Ovary (tissue), 9 donors: ENCODE data around the gene AFAP1L1. TPM values are rescaled to one million over a fixed set of nuclear protein-coding genes. Genes with fewer than 3 reads are reported as not detected.

ENCODE experiments used
- DNase-seq, 5 donors: peaks; one replicate each; pipeline ENCODE4 v3.0.0-alpha.2; 2019 to 2020
- H3K27ac ChIP-seq, 2 donors: fragments of 200-600 bp; one replicate each; pipeline versions ENCODE4 v1.5.1 to v1.8.0; 2019 to 2022
- H3K27me3 ChIP-seq: fragments of 200-600 bp; one replicate; pipeline ENCODE4 v1.8.0; 2022
- H3K36me3 ChIP-seq: fragments of 200-600 bp; sonication (generic); one replicate; pipeline ENCODE4 v1.5.1; 2019
- H3K4me1 ChIP-seq: one replicate; pipeline ENCODE4 v1.8.1; 2013; ENCODE audit warnings: mild to moderate bottlenecking, moderate library complexity; ENCODE audit not compliant: insufficient read depth
- H3K4me3 ChIP-seq: fragments of 200-600 bp; sonication (generic); one replicate; pipeline ENCODE4 v1.5.1; 2017
- H3K9me3 ChIP-seq, 2 donors: fragments of 200-600 bp in 1 of 2; sonication (generic) in 1 of 2; one replicate each; pipeline versions ENCODE4 v1.5.1 to v1.8.1; 2013 to 2019; ENCODE audit warnings: mild to moderate bottlenecking in 1 of 2, moderate library complexity in 1 of 2
- CTCF ChIP-seq, 3 donors: fragments of 450-650 bp in 2 of 3; fragments of 200-600 bp in 1 of 3; IDR thresholded peaks; one replicate each; pipeline versions ENCODE4 v1.5.1 to v1.8.0; 2016 to 2022; ENCODE audit warnings: antibody characterized with exemption in 3 of 3, mild to moderate bottlenecking in 1 of 3
- EP300 ChIP-seq: sonication (generic); formaldehyde crosslinking; IDR thresholded peaks from one replicate; pipeline ENCODE4 v1.6.1; 2017; ENCODE audit warnings: antibody characterized with exemption
- POLR2A ChIP-seq: fragments of 450-650 bp; IDR thresholded peaks from one replicate; pipeline ENCODE4 v1.6.1; 2017; ENCODE audit warnings: antibody characterized with exemption, mild to moderate bottlenecking, moderate library complexity
- WGBS, 3 donors: extraction: QIAGEN DNeasy Blood & Tissue Kit in 1 of 3; methylation state at CpG; one replicate each; pipeline versions ENCODE4 v1.1.5 to v1.1.7; 2013 to 2017; 5-methylcytosine and 5-hydroxymethylcytosine counted together
- intact Hi-C, 4 donors: fragments of 100-400 bp; cut with DNase I; formaldehyde crosslinking; loops; one replicate each; pipeline versions ENCODE4 v1.11.0 to v1.15.1; 2022 to 2023
- polyA plus RNA-seq, 2 donors: library from polyadenylated mRNA; stranded (reverse); fragments of 200-250 nt in 1 of 2; fragments of 350-450 nt in 1 of 2; fragmentation: Illumina TruSeq in 1 of 2; extraction: RNeasy Lipid Tissue Mini Kit (QIAGEN cat#74804) in 1 of 2; gene quantifications; one replicate each; pipeline ENCODE4 v1.2.3, GENCODE V29; 2013 to 2014
- total RNA-seq, 7 donors: library from RNA; depleted of rRNA in 2 of 7; stranded (reverse); fragments of >200 nt in 2 of 7; fragmentation: NEBNext Ultra II Directional in 3 of 7; extraction: Animal tissue kit (Norgen Biotek cat#: 25700) in 3 of 7; gene quantifications; one replicate each; pipeline versions ENCODE4 v1.1.0 to v1.2.4, GENCODE V29; 2016 to 2023
- donor health status: DM: no; HTN: no; CAD: no; lungs with moderate emphysema.
- donor health status: DM: no; HTN: no; CAD: no.
- donor health status: Bipolar disorder and iron deficiency.
- donor health status: DM: yes; HTN: yes; CAD: no.
- donor health status: DM: no; HTN: no; CAD: no.
- donor health status: DM: yes; HTN: yes; CAD: no.

AFAP1L1 gene
- total and polyA plus RNA-seq, 9 donors = 3.2 to 17.8 (median 8.3) TPM

- no peak overlapping the region for H3K27ac ChIP-seq
- intact Hi-C loops = no loop called here
- no peak overlapping the region for H3K4me3 ChIP-seq
- no peak for TF ChIP-seq POLR2A
- no peak for TF ChIP-seq CTCF (IDR thresholded peaks at IDR 0.05)
- TF ChIP-seq EP300 = no peak
- 61 to 75% (median 72%) methylated on average over 6 of the region's 6 CpGs for WGBS, 3 donors
- no peaks in the 10 kb centered on the region for H3K36me3 ChIP-seq
- no peak for DNase-seq
- no peaks in the 10 kb centered on the region for H3K4me1 ChIP-seq
- H3K27me3 ChIP-seq = no peaks in the 10 kb centered on the region
- H3K9me3 ChIP-seq = no peaks in the 10 kb centered on the region
Measured at GRCh38 chr5:149313151-149313841, 41.6 kb downstream of the AFAP1L1 start.

DNA sequence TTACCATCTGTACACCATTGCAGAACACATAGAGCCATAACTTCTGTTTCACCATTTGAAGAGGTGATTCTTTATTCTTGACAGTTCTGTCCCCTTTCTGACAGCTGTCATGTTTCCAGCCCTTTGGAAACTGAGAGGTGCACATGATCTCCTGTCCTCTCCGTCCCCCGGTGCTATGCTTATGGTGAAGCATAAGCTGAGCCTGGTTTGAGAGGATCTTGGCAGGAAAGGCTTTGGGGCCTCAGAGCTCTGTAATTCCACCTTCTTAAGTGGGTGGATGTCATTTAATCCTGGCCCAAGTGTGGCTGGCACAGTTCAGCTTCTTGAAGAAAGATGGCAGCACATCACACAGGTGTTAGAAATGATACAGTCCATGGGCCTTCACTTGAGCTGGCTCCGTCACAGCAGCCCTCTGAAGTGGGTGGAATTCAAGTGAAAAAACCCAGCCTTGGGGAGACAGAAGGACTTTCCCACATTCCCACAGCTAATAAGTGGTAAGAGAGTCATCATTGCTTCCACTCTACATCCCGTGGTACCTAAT is 43.0 kb downstream of the AFAP1L1 start:
- TF ChIP-seq EP300 (no peak), POLR2A (no peak), CTCF (IDR thresholded peaks at IDR 0.05) (no peak)
- H3K4me3 ChIP-seq = no peak overlapping the region
- no peak for DNase-seq
- no peaks in the 10 kb centered on the region for H3K27me3 ChIP-seq
- 88 to 93% (median 91%) methylated on average over 4 of the region's 4 CpGs for WGBS, 3 donors
- no peaks in the 10 kb centered on the region for H3K36me3 ChIP-seq
- intact Hi-C loops = no loop called here
- H3K4me1 ChIP-seq = no peaks in the 10 kb centered on the region
- H3K9me3 ChIP-seq = no peaks in the 10 kb centered on the region
- H3K27ac ChIP-seq = no peak overlapping the region

DNA sequence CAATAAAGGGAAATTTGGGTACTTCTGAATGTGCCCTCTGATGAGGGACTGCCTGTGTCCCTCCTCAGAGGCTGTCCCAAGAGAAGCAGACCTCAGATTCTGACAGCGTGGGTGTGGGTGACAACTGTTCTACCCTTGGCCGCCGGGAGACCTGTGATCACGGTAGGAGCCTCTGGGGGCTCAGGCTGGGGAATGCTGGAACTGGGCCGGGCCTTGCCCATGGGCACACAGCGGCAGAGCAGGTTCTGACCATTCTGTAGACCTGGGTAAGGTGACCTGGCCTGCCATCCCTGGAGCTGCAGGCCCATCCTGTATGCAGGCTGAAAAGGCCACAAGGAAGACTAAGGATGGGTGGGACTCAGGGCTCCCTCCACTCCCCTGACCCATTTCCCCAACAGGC is 44.1 kb downstream of the AFAP1L1 start:
- TF ChIP-seq POLR2A (no peak), EP300 (no peak), CTCF (IDR thresholded peaks at IDR 0.05) (no peak)
- Histone ChIP-seq H3K27me3 (no peaks in the 10 kb centered on the region), H3K9me3 (no peaks in the 10 kb centered on the region), H3K4me3 (no peak overlapping the region), H3K4me1 (peaks cover 4% of the 10 kb centered on the region), H3K27ac (no peak overlapping the region), H3K36me3 (no peaks in the 10 kb centered on the region)
- intact Hi-C loops = no loop called here
- DNase-seq = no peak
- WGBS, 3 donors = 72 to 90% (median 88%) methylated on average over 5 to 6 of the region's 6 CpGs

GRCh38 chr5:149317281-149318048 is 45.8 kb downstream of the AFAP1L1 start:
- peaks cover 7% of the 10 kb centered on the region for H3K4me1 ChIP-seq
- intact Hi-C loops = no loop called here
- DNase-seq = peak in 1 of 5 donors; percentile 51
- no peak overlapping the region for H3K27ac ChIP-seq
- no peak overlapping the region for H3K4me3 ChIP-seq
- no peaks in the 10 kb centered on the region for H3K27me3 ChIP-seq
- no peaks in the 10 kb centered on the region for H3K36me3 ChIP-seq
- no peaks in the 10 kb centered on the region for H3K9me3 ChIP-seq
- TF ChIP-seq CTCF (IDR thresholded peaks at IDR 0.05) (peak in 1 of 3 donors; percentile 74), EP300 (no peak), POLR2A (no peak)
- 84 to 87% (median 85%) methylated on average over 14 of the region's 14 CpGs for WGBS, 3 donors
